HepG2 (cell line): Measurements from ENCODE around the gene PEA15. TPM values are rescaled to one million over a fixed set of nuclear protein-coding genes. Genes with fewer than 3 reads are reported as not detected.

ENCODE experiments used
- ATAC-seq: fragments of 200-7000 bp; cut with Tn5 transposase; 3 replicates; pipeline ENCODE4 v1.9.1; 2020; ENCODE audit warnings: mild to moderate bottlenecking, moderate library complexity
- BruUV-seq: library from RNA; stranded (reverse); fragments of 400-500 nt; replicated peaks from 2 replicates; lab custom pipeline; 2021; lab: Mats Ljungman, UMichigan
- CTCF ChIA-PET: fragments of 300-600 bp; formaldehyde crosslinking; extraction: SDS; loops from one replicate; lab custom pipeline; 2021; ENCODE audit warnings: low total read pairs, inconsistent platforms, low intra/inter-chr PET ratio; lab: Yijun Ruan, JAX
- POLR2A ChIA-PET: fragments of 350-600 bp; sonication (Branson Sonifier 250); formaldehyde crosslinking; loops from one replicate; lab custom pipeline; 2020; ENCODE audit warnings: antibody characterized with exemption, inconsistent platforms; lab: Yijun Ruan, JAX
- DNase-seq: peaks from one replicate; pipeline ENCODE4 v3.0.0-alpha.2; 2015; ENCODE audit warnings: low spot score
- FAIRE-seq: peaks from 3 replicates; lab custom pipeline; 2011; peaks lifted over from hg19 to GRCh38; lab: Jason Lieb, UNC
- H2AFZ ChIP-seq: one replicate; pipeline ENCODE4 v1.6.1; 2011; ENCODE audit warnings: low read length, inconsistent platforms
- H3K27ac ChIP-seq: fragments of 300-600 bp; 3 replicates; pipeline ENCODE4 v1.8.0; 2011; ENCODE audit warnings: mixed run types, mild to moderate bottlenecking, mixed read lengths, low read length, inconsistent platforms; ENCODE audit not compliant: insufficient read depth; ENCODE audit errors: extremely low read length
- H3K27me3 ChIP-seq, 2 experiments: fragments of 200-600 bp in 1 of 2; 2 replicates in 1 of 2; 3 replicates in 1 of 2; pipeline versions ENCODE4 v1.6.0 to v1.8.0; 2011; ENCODE audit warnings: low read length in 2 of 2, mild to moderate bottlenecking in 2 of 2, moderate library complexity in 2 of 2, inconsistent platforms in 1 of 2; ENCODE audit not compliant: insufficient read depth in 2 of 2, control insufficient read depth in 1 of 2
- H3K36me3 ChIP-seq, 2 experiments: fragments of 200-600 bp in 1 of 2; replicated peaks in 1 of 2; 2 replicates in 1 of 2; 3 replicates in 1 of 2; pipeline versions ENCODE4 v1.5.1 to v1.8.0; 2011; ENCODE audit warnings: low read length in 2 of 2, inconsistent platforms in 1 of 2; ENCODE audit not compliant: insufficient read depth in 2 of 2, control insufficient read depth in 1 of 2
- H3K4me1 ChIP-seq: 2 replicates; pipeline ENCODE4 v1.5.1; 2012; ENCODE audit warnings: low read length, inconsistent platforms; ENCODE audit not compliant: insufficient read depth
- H3K4me2 ChIP-seq: 2 replicates; pipeline ENCODE4 v1.6.0; 2011; ENCODE audit warnings: low read depth, low read length, inconsistent platforms
- H3K4me3 ChIP-seq, 3 experiments: fragments of 200-600 bp in 1 of 3; sonication (generic), shearing (Covaris generic) in 1 of 3; replicated peaks in 1 of 3; 2 replicates each; pipeline ENCODE4 v1.5.1; 2011 to 2016; ENCODE audit warnings: low read length in 3 of 3, inconsistent platforms in 2 of 3, low read depth in 2 of 3, mild to moderate bottlenecking in 2 of 3, control low read depth in 1 of 3, mixed read lengths in 1 of 3; ENCODE audit not compliant: insufficient read depth in 1 of 3
- H3K79me2 ChIP-seq: one replicate; pipeline ENCODE4 v1.6.1; 2011; ENCODE audit warnings: low read length, inconsistent platforms; ENCODE audit not compliant: insufficient read depth
- H3K9ac ChIP-seq: 2 replicates; pipeline ENCODE4 v1.6.0; 2011; ENCODE audit warnings: mild to moderate bottlenecking, low read depth, low read length, inconsistent platforms; ENCODE audit not compliant: insufficient read depth
- H3K9me3 ChIP-seq: 2 replicates; pipeline ENCODE4 v1.5.1; 2012; ENCODE audit warnings: mild to moderate bottlenecking, low read length
- H4K20me1 ChIP-seq: 2 replicates; pipeline ENCODE4 v1.6.0; 2011; ENCODE audit warnings: inconsistent platforms, mild to moderate bottlenecking, low read length, moderate library complexity; ENCODE audit not compliant: insufficient read depth
- ATF4 ChIP-seq, 2 experiments: fragments of 450-650 bp in 1 of 2; sonication (generic) in 1 of 2; formaldehyde crosslinking; IDR thresholded peaks; 2 replicates each; pipeline versions ENCODE4 v1.5.0 to v1.8.0; 2020 to 2022; ENCODE audit warnings: mild to moderate bottlenecking in 1 of 2, missing genetic modification reagents in 1 of 2
- BRF2 ChIP-seq: sonication (generic); formaldehyde crosslinking; IDR thresholded peaks from 2 replicates; pipeline ENCODE4 v1.8.1; 2022; ENCODE audit warnings: mild to moderate bottlenecking, missing genetic modification reagents
- DMTF1 ChIP-seq: sonication (generic); formaldehyde crosslinking; IDR thresholded peaks from 2 replicates; pipeline ENCODE4 v1.4.0; 2020; ENCODE audit warnings: mild to moderate bottlenecking, missing genetic modification reagents
- TRIM22 ChIP-seq: fragments of 450-650 bp; IDR thresholded peaks from 2 replicates; pipeline ENCODE4 v1.6.1; 2017
- U2AF1 ChIP-seq: fragments of 200-400 bp; formaldehyde crosslinking; optimal IDR thresholded peaks from 2 replicates; pipeline ENCODE3; 2017; ENCODE audit warnings: mild to moderate bottlenecking, low read depth, low read length
- ZBTB14 ChIP-seq: sonication (generic); formaldehyde crosslinking; IDR thresholded peaks from 2 replicates; pipeline ENCODE4 v1.4.0; 2020; ENCODE audit warnings: missing genetic modification reagents
- ZBTB26 ChIP-seq: IDR thresholded peaks from 2 replicates; pipeline ENCODE4 v1.6.1; 2016; ENCODE audit warnings: missing compliant biosample characterization, missing genetic modification reagents, borderline replicate concordance
- ZNF10 ChIP-seq: sonication (generic); formaldehyde crosslinking; IDR thresholded peaks from 2 replicates; pipeline ENCODE4 v1.4.0; 2020; ENCODE audit warnings: mild to moderate bottlenecking, low read depth, missing genetic modification reagents, borderline replicate concordance
- ZNF256 ChIP-seq: sonication (generic); formaldehyde crosslinking; conservative IDR thresholded peaks from 2 replicates; pipeline ENCODE4 v1.4.0; 2020; ENCODE audit warnings: missing genetic modification reagents
- ZNF446 ChIP-seq: sonication (generic); formaldehyde crosslinking; IDR thresholded peaks from 2 replicates; pipeline ENCODE4 v1.5.0; 2020; ENCODE audit warnings: mild to moderate bottlenecking, missing genetic modification reagents
- ZNF577 ChIP-seq: sonication (generic); formaldehyde crosslinking; IDR thresholded peaks from 2 replicates; pipeline ENCODE4 v1.4.0; 2020; ENCODE audit warnings: mild to moderate bottlenecking, low read depth, missing genetic modification reagents, borderline replicate concordance
- WGBS: methylation state at CpG from one replicate; pipeline ENCODE4 v1.1.6; 2017; ENCODE audit warnings: low lambda C conversion rate; 5-methylcytosine and 5-hydroxymethylcytosine counted together
- in situ Hi-C: cut with HindIII; loops from 2 replicates; pipeline ENCODE4 v1.10.0; 2017; ENCODE audit warnings: low pct_unique_long_range_greater_than_20kb; ENCODE audit not compliant: extremely low pct_ligation_motif_present
- intact Hi-C: fragments of 100-400 bp; cut with micrococcal nuclease; formaldehyde crosslinking; loops from one replicate; pipeline ENCODE4 v1.10.0; 2022; ENCODE audit not compliant: unreplicated experiment
- polyA plus RNA-seq, 8 experiments: library from polyadenylated mRNA; depleted of rRNA in 3 of 8; stranded (reverse) in 7 of 8; unstranded in 1 of 8; fragments of >200 nt; fragmentation: Illumina TruSeq in 4 of 8; extraction: Trizol in 4 of 8; gene quantifications; 2 replicates each; pipeline versions ENCODE4 v1.2.1 to v1.2.3, GENCODE V29; 2011 to 2016; ENCODE audit warnings: low read depth in 4 of 8, missing spikeins in 1 of 8, mixed read lengths in 1 of 8; ENCODE audit not compliant: insufficient read depth in 1 of 8
- total RNA-seq, 5 experiments: library from RNA; depleted of rRNA; stranded (reverse); fragments of >200 nt; fragmentation: Illumina TruSeq; extraction: Trizol; gene quantifications; 2 replicates each; pipeline ENCODE4 v1.2.3, GENCODE V29; 2016; ENCODE audit warnings: low read depth in 1 of 5
- TF ChIP-seq, protein P1 (sequence below): sonication (generic); formaldehyde crosslinking; IDR thresholded peaks from 2 replicates; pipeline ENCODE4 v1.4.0; 2020; ENCODE audit warnings: mild to moderate bottlenecking, missing genetic modification reagents
- TF ChIP-seq, protein P2 (sequence below): IDR thresholded peaks from 2 replicates; pipeline ENCODE4 v1.6.1; 2016; ENCODE audit warnings: missing compliant biosample characterization, missing genetic modification reagents, borderline replicate concordance

The PEA15 gene
- total and polyA plus RNA-seq, 2 of the 13 experiments (the other 11 are each of a cell fraction or from before 2014, with no cell fraction given) = 12.1 to 35.2 TPM

DNA sequence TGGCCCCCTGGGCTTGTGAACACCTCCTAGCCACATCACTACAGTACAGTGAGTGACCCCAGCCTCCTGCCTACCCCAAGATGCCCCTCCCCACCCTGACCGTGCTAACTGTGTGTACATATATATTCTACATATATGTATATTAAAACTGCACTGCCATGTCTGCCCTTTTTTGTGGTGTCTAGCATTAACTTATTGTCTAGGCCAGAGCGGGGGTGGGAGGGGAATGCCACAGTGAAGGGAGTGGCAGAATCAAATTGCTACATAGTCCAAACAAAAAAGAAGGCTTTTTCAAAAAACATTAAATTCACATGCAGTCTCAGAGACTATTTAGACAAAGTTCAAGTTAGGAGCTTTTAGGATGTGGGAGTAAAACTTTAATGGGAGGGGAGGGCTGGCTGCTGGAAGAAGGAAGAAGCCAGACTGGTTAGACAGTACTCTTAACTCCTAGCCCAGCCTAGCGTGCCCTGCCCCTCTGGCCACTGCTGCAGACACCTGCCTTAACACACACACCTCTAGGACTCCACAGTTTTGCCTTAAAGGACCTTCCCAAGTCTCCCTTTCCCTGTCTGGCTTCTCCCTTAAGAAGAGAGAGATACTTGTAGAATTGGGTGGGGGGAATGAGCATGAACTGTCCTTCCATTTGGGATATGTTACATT is 9.4 kb downstream of the PEA15 start:
- intact Hi-C loops (loop anchor here (5.0 kb wide), 1 partner anchor 38 kb away; no protein-coding TSS in a partner anchor), in situ Hi-C loops (loop anchor here (10.0 kb wide), 1 partner anchor 110 kb away; no protein-coding TSS in a partner anchor)
- no peak for FAIRE-seq
- H3K9ac ChIP-seq = no peak overlapping the region
- no peaks in the 10 kb centered on the region for H3K27me3 ChIP-seq
- no peaks in the 10 kb centered on the region for H3K79me2 ChIP-seq
- no peak overlapping the region for H3K4me2 ChIP-seq
- CTCF ChIA-PET = no interaction called here
- POLR2A ChIA-PET = no interaction called here
- no peak overlapping the region for H3K27ac ChIP-seq
- peaks cover 37 to 79% of the 10 kb centered on the region in 2 experiments for H3K36me3 ChIP-seq
- H3K4me3 ChIP-seq = no peak overlapping the region
- H3K9me3 ChIP-seq = no peaks in the 10 kb centered on the region
- no peak overlapping the region for H2AFZ ChIP-seq
- WGBS = 95% methylated on average over 3 of the region's 3 CpGs
- H4K20me1 ChIP-seq = no peaks in the 10 kb centered on the region
- no TSS peak for BruUV-seq
- ATAC-seq = no peak
- DNase-seq = no peak
- H3K4me1 ChIP-seq = peaks cover 23% of the 10 kb centered on the region
- TF ChIP-seq ATF4 (CRISPR knock-in tag; IDR thresholded peaks at IDR 0.05) (no peak), ZNF577 (CRISPR knock-in tag) (no peak), DMTF1 (no peak), TRIM22 (no peak), ZBTB26 (CRISPR knock-in tag) (no peak), ZNF446 (CRISPR knock-in tag) (no peak), ZBTB14 (CRISPR knock-in tag) (no peak), U2AF1 (no peak), BRF2 (no peak), ZNF10 (CRISPR knock-in tag) (no peak), ZNF256 (CRISPR knock-in tag) (no peak)
- TF ChIP-seq, protein P1, sequence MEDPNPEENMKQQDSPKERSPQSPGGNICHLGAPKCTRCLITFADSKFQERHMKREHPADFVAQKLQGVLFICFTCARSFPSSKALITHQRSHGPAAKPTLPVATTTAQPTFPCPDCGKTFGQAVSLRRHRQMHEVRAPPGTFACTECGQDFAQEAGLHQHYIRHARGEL = no peak
- TF ChIP-seq, protein P2, sequence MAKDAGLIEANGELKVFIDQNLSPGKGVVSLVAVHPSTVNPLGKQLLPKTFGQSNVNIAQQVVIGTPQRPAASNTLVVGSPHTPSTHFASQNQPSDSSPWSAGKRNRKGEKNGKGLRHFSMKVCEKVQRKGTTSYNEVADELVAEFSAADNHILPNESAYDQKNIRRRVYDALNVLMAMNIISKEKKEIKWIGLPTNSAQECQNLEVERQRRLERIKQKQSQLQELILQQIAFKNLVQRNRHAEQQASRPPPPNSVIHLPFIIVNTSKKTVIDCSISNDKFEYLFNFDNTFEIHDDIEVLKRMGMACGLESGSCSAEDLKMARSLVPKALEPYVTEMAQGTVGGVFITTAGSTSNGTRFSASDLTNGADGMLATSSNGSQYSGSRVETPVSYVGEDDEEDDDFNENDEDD (CRISPR knock-in tag) = no peak
